Measurements from ENCODE around the gene MSL3B.

MSL3B gene

GRCh38 chr2:233837694-233838229, 30.4 kb downstream of the MSL3B start:
- Histone ChIP-seq H3K9me3 (no peaks in the 10 kb centered on the region), H3K27me3 (no peaks in the 10 kb centered on the region), H3K36me3 (no peaks in the 10 kb centered on the region), H3K27ac (no peak overlapping the region), H3K4me1 (peaks cover 0 to 5% (median 0%) of the 10 kb centered on the region in 4 donors), H3K4me3 (no peak overlapping the region)
- TF ChIP-seq POLR2A (IDR thresholded peaks at IDR 0.05) (no peak), CTCF (IDR thresholded peaks at IDR 0.05) (no peak)
- peak in 2 of 3 donors; percentile 8 to 11 for DNase-seq

GRCh38 chr2:233836359-233836758, 31.8 kb downstream of the MSL3B start:
- Histone ChIP-seq H3K4me3 (no peak overlapping the region), H3K36me3 (no peaks in the 10 kb centered on the region), H3K4me1 (peaks cover 0 to 5% (median 0%) of the 10 kb centered on the region in 4 donors), H3K27ac (no peak overlapping the region), H3K9me3 (no peaks in the 10 kb centered on the region), H3K27me3 (no peaks in the 10 kb centered on the region)
- TF ChIP-seq POLR2A (IDR thresholded peaks at IDR 0.05) (no peak), CTCF (IDR thresholded peaks at IDR 0.05) (no peak)
- peak in 1 of 3 donors; percentile 16 for DNase-seq

GRCh38 chr2:233835230-233836186, 32.7 kb downstream of the MSL3B start:
- H3K4me3 ChIP-seq: no peak overlapping the region
- H3K4me1 ChIP-seq: peaks cover 0 to 5% (median 0%) of the 10 kb centered on the region in 4 donors
- DNase-seq: peak in 2 of 3 donors; percentile 18 to 32
- no peaks in the 10 kb centered on the region for H3K27me3 ChIP-seq
- TF ChIP-seq CTCF (IDR thresholded peaks at IDR 0.05): no peak
- no peak for TF ChIP-seq POLR2A (IDR thresholded peaks at IDR 0.05)
- H3K9me3 ChIP-seq: no peaks in the 10 kb centered on the region
- no peaks in the 10 kb centered on the region for H3K36me3 ChIP-seq
- H3K27ac ChIP-seq: no peak overlapping the region

GRCh38 chr2:233833345-233833744, 34.8 kb downstream of the MSL3B start:
- no peak for TF ChIP-seq CTCF (IDR thresholded peaks at IDR 0.05)
- TF ChIP-seq POLR2A (IDR thresholded peaks at IDR 0.05): no peak
- Histone ChIP-seq H3K4me1 (peaks cover 0 to 5% (median 0%) of the 10 kb centered on the region in 4 donors), H3K4me3 (no peak overlapping the region), H3K27me3 (no peaks in the 10 kb centered on the region), H3K36me3 (no peaks in the 10 kb centered on the region), H3K9me3 (no peaks in the 10 kb centered on the region), H3K27ac (no peak overlapping the region)
- DNase-seq: peak in 2 of 3 donors; percentile 11 to 37

GRCh38 chr2:233832869-233833311, 35.3 kb downstream of the MSL3B start:
- Histone ChIP-seq H3K27me3 (no peaks in the 10 kb centered on the region), H3K9me3 (no peaks in the 10 kb centered on the region), H3K4me3 (no peak overlapping the region), H3K27ac (no peak overlapping the region), H3K4me1 (peaks cover 0 to 5% (median 0%) of the 10 kb centered on the region in 4 donors), H3K36me3 (no peaks in the 10 kb centered on the region)
- peak in 2 of 3 donors; percentile 58 to 63 for DNase-seq
- TF ChIP-seq CTCF (IDR thresholded peaks at IDR 0.05) (peak in 3 of 6 experiments; percentile 49 to 71 (median 56)), POLR2A (IDR thresholded peaks at IDR 0.05) (no peak)

All from Peyer's patch (tissue), 4 donors.